Stimulated activated CD4-positive, alpha-beta T cell treated with anti-CD3 and anti-CD28 coated beads, Interleukin-2, amount 100 ng/mL, for 24 hours (primary cell): Measurements from ENCODE around the gene PSMD13.

Experiments
- DNase-seq, 2 donors: peaks; one replicate each; pipeline ENCODE4 v3.0.0-alpha.2; 2020

The PSMD13 gene

GRCh38 chr11:278001-278951 is 41.5 kb downstream of the PSMD13 start, which contains the start of gene NLRP6:
Gene NLRP6 (plus strand): TSS chr11:278407. CDS start chr11:278570, 163 bp downstream.
- no peak for DNase-seq

- DNase-seq: no peak
Measured at GRCh38 chr11:279040-279965, 42.5 kb downstream of the PSMD13 start.

- DNase-seq: peak; percentile 51 to 59
Measured at GRCh38 chr11:279966-280705, 43.4 kb downstream of the PSMD13 start.

- DNase-seq: peak in 1 of 2 donors; percentile 60
Measured at GRCh38 chr11:280706-281485, 44.1 kb downstream of the PSMD13 start.

GRCh38 chr11:281486-282161 is 44.8 kb downstream of the PSMD13 start:
- peak in 1 of 2 donors; percentile 49 for DNase-seq

GRCh38 chr11:282171-282570 is 45.4 kb downstream of the PSMD13 start:
- DNase-seq: no peak

- no peak for DNase-seq
Measured at GRCh38 chr11:282630-283360, 46.0 kb downstream of the PSMD13 start.

- no peak for DNase-seq
Measured at GRCh38 chr11:283405-284104, 46.8 kb downstream of the PSMD13 start.

- no peak for DNase-seq
Measured at GRCh38 chr11:284105-285020, 47.6 kb downstream of the PSMD13 start.

- DNase-seq: no peak
Measured at GRCh38 chr11:285021-285893, 48.5 kb downstream of the PSMD13 start.

GRCh38 chr11:285894-286220 is 49.1 kb downstream of the PSMD13 start:
- no peak for DNase-seq

GRCh38 chr11:286977-287820 is 50.4 kb downstream of the PSMD13 start:
- peak; percentile 45 to 50 for DNase-seq

- peak; percentile 51 to 55 for DNase-seq
Measured at GRCh38 chr11:287821-288477, 51.2 kb downstream of the PSMD13 start.

GRCh38 chr11:288478-289397 is 52.0 kb downstream of the PSMD13 start, which contains the start of gene PGGHG:
Gene PGGHG (plus strand): TSS chr11:289126. CDS start chr11:289817, 691 bp downstream.
- DNase-seq: peak in 1 of 2 donors; percentile 75

- DNase-seq: no peak
Measured at GRCh38 chr11:289398-289711, 52.6 kb downstream of the PSMD13 start.
